ENCODE data around the gene MAP2K4. TPM values are rescaled to one million over a fixed set of nuclear protein-coding genes. Genes with fewer than 3 reads are reported as not detected.

The MAP2K4 gene
- total RNA-seq, 1 experiment from 2014 or later: 41.2 TPM

- H3K27ac ChIP-seq (ENCODE audit: low read depth, low read length, poor library complexity, severe bottlenecking): no peak overlapping the region
- TF ChIP-seq EZH2 (IDR thresholded peaks at IDR 0.05; ENCODE audit: borderline replicate concordance, low read depth, low read length, poor library complexity, severe bottlenecking) (no peak), CTCF (conservative IDR thresholded peaks at IDR 0.05; ENCODE audit: low read depth, low read length) (no peak)
- POLR2A ChIA-PET (ENCODE audit: low non-redundant PET): no interaction called here
- H3K4me1 ChIP-seq (ENCODE audit: insufficient read depth, low read length, poor library complexity, severe bottlenecking): no peaks in the 10 kb centered on the region
- no TSS peak for BruUV-seq (replicated peaks)
- H3K4me3 ChIP-seq (ENCODE audit: low read depth, low read length, poor library complexity, severe bottlenecking): no peak overlapping the region
- peaks cover 9% of the 10 kb centered on the region for H3K9me3 ChIP-seq (ENCODE audit: low read depth, low read length, poor library complexity, severe bottlenecking)
- intact Hi-C loops (cut with micrococcal nuclease; ENCODE audit: unreplicated experiment): no loop called here
- no peak for DNase-seq (ENCODE audit: low spot score)
- H3K36me3 ChIP-seq (ENCODE audit: insufficient read depth, low read length, poor library complexity, severe bottlenecking): peaks cover 15% of the 10 kb centered on the region
- CTCF ChIA-PET: no interaction called here
- no peaks in the 10 kb centered on the region for H3K27me3 ChIP-seq (replicated peaks; ENCODE audit: insufficient read depth, low read depth, low read length, poor library complexity)
Observed at GRCh38 chr17:12136243-12136642, 115.6 kb downstream of the MAP2K4 start.

DNA sequence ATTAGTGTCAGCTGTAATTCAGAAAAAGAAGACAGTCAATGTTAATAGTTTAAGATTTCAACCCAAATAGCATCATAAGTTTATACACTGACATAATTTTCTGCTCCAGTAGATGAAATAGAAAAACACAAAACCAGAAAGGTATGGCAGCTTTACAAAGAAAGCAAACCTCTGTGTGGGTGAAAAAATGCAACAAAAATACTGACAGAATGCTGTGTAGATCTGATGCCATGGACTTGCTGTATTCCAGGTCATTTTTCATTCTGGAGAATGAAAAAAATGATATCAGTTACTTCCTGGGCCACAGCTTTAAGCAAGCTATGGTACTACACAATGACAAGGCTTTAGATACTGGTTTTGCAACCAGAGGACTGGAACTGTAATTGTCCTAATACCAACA lies 116.0 kb downstream of the MAP2K4 start:
- intact Hi-C loops (cut with micrococcal nuclease; ENCODE audit: unreplicated experiment): no loop called here
- H3K9me3 ChIP-seq (ENCODE audit: low read depth, low read length, poor library complexity, severe bottlenecking): peaks cover 9% of the 10 kb centered on the region
- no peak for DNase-seq (ENCODE audit: low spot score)
- ChIA-PET POLR2A (ENCODE audit: low non-redundant PET) (no interaction called here), CTCF (no interaction called here)
- no peaks in the 10 kb centered on the region for H3K27me3 ChIP-seq (replicated peaks; ENCODE audit: insufficient read depth, low read depth, low read length, poor library complexity)
- H3K36me3 ChIP-seq (ENCODE audit: insufficient read depth, low read length, poor library complexity, severe bottlenecking): peaks cover 12% of the 10 kb centered on the region
- no peaks in the 10 kb centered on the region for H3K4me1 ChIP-seq (ENCODE audit: insufficient read depth, low read length, poor library complexity, severe bottlenecking)
- H3K27ac ChIP-seq (ENCODE audit: low read depth, low read length, poor library complexity, severe bottlenecking): no peak overlapping the region
- H3K4me3 ChIP-seq (ENCODE audit: low read depth, low read length, poor library complexity, severe bottlenecking): no peak overlapping the region
- no peak for TF ChIP-seq EZH2 (IDR thresholded peaks at IDR 0.05; ENCODE audit: borderline replicate concordance, low read depth, low read length, poor library complexity, severe bottlenecking)
- TF ChIP-seq CTCF (conservative IDR thresholded peaks at IDR 0.05; ENCODE audit: low read depth, low read length): no peak
- BruUV-seq (replicated peaks): no TSS peak

- POLR2A ChIA-PET (ENCODE audit: low non-redundant PET): no interaction called here
- DNase-seq (ENCODE audit: low spot score): no peak
- peaks cover 9% of the 10 kb centered on the region for H3K9me3 ChIP-seq (ENCODE audit: low read depth, low read length, poor library complexity, severe bottlenecking)
Observed at GRCh38 chr17:12137859-12138258, 117.2 kb downstream of the MAP2K4 start.

More at GRCh38 chr17:12137859-12138258, 117.2 kb downstream of the MAP2K4 start:
- BruUV-seq (replicated peaks): no TSS peak
- H3K4me1 ChIP-seq (ENCODE audit: insufficient read depth, low read length, poor library complexity, severe bottlenecking): no peaks in the 10 kb centered on the region
- intact Hi-C loops (cut with micrococcal nuclease; ENCODE audit: unreplicated experiment): no loop called here
- CTCF ChIA-PET: no interaction called here
- peaks cover 15% of the 10 kb centered on the region for H3K36me3 ChIP-seq (ENCODE audit: insufficient read depth, low read length, poor library complexity, severe bottlenecking)
- H3K27ac ChIP-seq (ENCODE audit: low read depth, low read length, poor library complexity, severe bottlenecking): no peak overlapping the region
- no peaks in the 10 kb centered on the region for H3K27me3 ChIP-seq (replicated peaks; ENCODE audit: insufficient read depth, low read depth, low read length, poor library complexity)
- no peak overlapping the region for H3K4me3 ChIP-seq (ENCODE audit: low read depth, low read length, poor library complexity, severe bottlenecking)
- TF ChIP-seq EZH2 (IDR thresholded peaks at IDR 0.05; ENCODE audit: borderline replicate concordance, low read depth, low read length, poor library complexity, severe bottlenecking) (no peak), CTCF (conservative IDR thresholded peaks at IDR 0.05; ENCODE audit: low read depth, low read length) (no peak)
